AG08395 (cell line): ENCODE measurements around the gene ZNF786.
"Not testable (repeated sequence)": the region's sequence is repeated elsewhere in the genome, so short reads cannot be mapped to it uniquely, and the experiment has no call there.

Experiments
- DNase-seq: peaks from one replicate; pipeline ENCODE4 v3.0.0; 2012; ENCODE audit warnings: mixed read lengths, low spot score

ZNF786 gene

GRCh38 chr7:149090397-149091195 lies at the start of gene ZNF786:
ZNF786 (minus strand) TSS chr7:149090718; CDS start chr7:149090640, 78 bp downstream.
- DNase-seq = peak; percentile 93

- no peak for DNase-seq
Observed at GRCh38 chr7:149136118-149136517, 45.6 kb upstream of the ZNF786 start.

- no peak for DNase-seq
Observed at GRCh38 chr7:149133028-149133710, 42.7 kb upstream of the ZNF786 start.

- no peak for DNase-seq
Observed at GRCh38 chr7:149130572-149131198, 40.2 kb upstream of the ZNF786 start.

- DNase-seq = peak; percentile 49
Observed at GRCh38 chr7:149126662-149127266, 36.2 kb upstream of the ZNF786 start.

DNA sequence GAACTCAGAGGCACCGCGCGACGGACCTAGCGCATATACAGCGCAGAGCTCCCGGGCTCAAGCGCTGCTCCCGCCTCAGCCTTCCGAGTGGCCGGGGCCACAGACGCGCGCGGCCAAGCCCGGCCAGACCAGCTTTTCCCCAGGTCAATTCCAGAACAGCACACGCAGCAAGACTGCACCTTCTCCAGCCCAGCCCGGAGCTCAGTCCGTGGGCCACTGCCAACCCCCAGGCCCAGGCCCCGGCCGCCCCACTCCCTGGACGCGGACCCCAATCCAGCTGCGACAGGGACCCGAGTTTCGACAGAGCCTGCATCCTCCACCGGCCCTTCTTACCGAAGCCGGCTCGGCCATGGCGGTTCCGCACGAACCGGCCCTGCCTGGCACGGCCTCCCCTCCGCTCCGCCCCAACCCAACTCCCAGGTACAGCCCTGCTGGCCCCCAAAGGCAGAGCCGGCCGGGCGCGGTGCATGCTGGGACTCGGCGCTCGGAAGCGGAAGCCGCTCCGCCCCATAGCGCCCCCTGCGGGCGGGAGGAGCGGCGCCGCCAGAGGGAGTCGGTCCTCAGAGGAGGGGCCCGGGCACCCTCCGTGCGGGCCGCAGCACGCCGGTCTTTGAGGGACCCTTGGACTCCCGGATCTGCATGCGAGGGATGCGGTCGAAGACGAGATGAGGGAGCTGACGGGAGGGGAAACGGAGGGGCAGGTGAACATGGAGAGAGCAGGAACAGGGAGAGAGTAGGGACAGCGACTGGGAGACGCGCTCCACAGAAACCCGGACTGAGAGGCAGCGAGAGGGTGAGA lies 35.5 kb upstream of the ZNF786 start, which contains the start of gene ZNF425:
Gene ZNF425, minus strand, starts transcription at position 462 of the 799 bp plus-strand sequence. Its CDS starts 111 bp downstream, at position 351.
- peak; percentile 96 for DNase-seq

GRCh38 chr7:149125189-149125862 lies 34.8 kb upstream of the ZNF786 start:
- DNase-seq = no peak

DNA sequence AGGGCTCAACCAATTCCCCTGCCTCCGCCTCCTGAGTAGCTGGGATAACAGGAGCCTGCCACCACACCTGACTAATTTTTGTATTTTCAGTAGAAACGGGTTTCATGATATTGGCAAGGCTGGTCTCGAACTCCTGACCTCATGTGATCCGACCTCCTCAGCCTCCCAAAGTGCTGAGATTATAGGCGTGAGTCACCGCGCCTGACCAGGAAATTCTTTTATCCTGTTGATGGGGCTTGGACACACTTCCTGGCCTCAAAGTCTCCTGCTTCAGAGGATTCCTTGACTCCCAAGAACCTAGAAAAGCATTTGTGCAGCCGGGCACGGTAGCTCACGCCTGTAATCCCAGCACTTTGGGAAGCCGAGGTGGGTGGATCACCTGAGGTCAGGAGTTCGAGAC lies 19.5 kb upstream of the ZNF786 start:
- no peak for DNase-seq

GRCh38 chr7:149104749-149105148 lies 14.2 kb upstream of the ZNF786 start:
- DNase-seq = no peak

DNA sequence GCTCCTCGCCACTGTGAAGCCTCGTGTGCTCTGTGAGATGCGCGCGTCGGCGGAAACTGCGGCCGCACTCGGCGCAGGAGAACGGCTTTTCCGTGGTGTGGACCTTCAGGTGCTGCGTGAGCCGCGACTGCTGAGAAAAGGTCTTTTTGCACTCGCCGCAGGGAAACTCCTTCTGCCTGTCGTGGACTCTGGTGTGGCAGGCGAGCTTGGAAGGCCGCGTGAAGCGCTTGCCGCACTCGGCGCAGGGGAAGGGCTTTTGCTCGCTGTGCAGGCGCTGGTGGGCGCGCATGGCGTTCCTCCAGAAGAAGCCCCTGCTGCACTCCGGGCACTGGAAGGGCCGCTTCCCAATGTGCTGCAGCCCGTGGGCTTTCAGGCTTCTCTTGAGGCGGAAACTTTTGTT lies 13.7 kb upstream of the ZNF786 start:
- no peak for DNase-seq

DNA sequence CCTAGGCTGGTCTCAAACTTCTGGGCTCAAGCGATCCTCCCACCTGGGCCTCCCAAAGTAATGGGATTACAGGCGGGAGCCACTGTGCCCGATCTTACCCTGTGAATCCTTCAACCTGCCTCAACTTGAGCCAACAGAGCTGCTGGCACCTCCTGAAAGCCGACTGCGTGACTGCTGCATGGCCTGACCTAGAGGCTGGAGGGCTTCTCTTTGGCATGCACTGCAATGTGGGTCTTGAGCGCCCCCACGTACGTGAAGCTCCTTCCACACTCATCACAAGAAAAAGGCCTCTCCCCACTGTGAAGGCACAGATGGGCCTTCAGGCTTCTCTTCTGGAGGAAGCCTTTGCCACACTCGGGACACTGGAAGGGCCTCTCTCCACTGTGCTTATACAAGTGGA lies 12.9 kb upstream of the ZNF786 start:
- no peak for DNase-seq

GRCh38 chr7:149102666-149103065 lies 12.1 kb upstream of the ZNF786 start:
- no peak for DNase-seq

DNA sequence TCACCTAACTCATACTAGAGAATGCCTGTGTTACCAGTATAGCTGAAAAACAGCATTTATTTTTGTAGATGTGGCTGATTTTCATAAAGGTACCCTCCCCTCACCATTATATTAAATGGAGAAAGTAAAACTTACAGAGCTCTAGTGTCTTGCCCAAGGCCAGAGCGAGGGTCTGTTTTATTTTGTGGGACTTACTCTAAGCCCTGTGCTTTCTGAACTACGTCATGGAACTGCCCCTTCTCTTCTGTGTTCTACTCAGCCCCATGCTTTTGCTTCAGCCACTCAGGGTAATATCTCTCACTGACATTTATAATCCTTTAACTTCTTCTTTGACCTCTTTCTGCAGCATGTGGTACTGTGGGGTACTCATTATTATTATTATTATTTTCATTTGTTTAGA lies 10.3 kb upstream of the ZNF786 start:
- no peak for DNase-seq

- DNase-seq = no peak
Observed at GRCh38 chr7:149099058-149099457, 8.5 kb upstream of the ZNF786 start.

GRCh38 chr7:149097088-149097487 lies 6.6 kb upstream of the ZNF786 start:
- DNase-seq = no peak

- no peak for DNase-seq
Observed at GRCh38 chr7:149093228-149093627, 2.7 kb upstream of the ZNF786 start.

DNA sequence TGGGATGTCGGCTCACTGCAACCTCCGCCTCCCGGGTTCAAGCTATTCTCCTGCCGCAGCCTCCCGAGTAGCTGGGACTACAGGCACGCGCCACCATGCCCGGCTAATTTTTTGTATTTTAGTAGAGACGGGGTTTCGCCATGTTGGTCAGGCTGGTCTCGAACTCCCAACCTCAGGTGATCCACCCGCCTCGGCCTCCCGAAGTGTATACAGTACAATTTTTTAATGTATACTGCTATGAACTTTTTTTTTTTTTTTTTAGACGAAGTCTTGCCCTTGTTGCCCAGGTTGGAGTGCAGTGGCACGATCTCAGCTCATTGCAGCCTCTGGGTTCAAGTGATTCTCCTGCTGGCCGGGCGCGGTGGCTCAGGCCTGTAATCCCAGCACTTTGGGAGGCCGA lies 1.7 kb upstream of the ZNF786 start:
- not testable (repeated sequence) for DNase-seq

- no peak for DNase-seq
Observed at GRCh38 chr7:149087376-149087775, 3.1 kb downstream of the ZNF786 start.

DNA sequence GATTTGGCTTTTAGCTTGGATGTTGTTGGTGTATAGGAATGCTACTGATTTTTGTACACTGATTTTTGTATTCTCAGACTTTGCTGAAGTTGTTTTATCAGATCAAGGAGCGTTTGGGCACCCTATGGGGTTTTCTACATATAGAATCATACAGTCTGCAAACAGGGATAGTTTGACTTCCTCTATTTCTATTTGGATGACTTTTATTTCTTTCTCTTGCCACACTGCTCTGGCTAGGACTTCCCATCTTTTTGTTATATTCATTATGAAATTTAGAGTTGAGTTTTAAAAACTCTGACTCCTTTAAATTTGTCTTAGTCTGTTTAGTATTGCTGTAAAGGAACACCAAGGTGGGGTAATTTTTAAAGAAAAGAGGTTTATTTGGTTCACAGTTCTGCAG lies 4.7 kb downstream of the ZNF786 start:
- no peak for DNase-seq

GRCh38 chr7:149084407-149084806 lies 6.1 kb downstream of the ZNF786 start:
- no peak for DNase-seq

- no peak for DNase-seq
Observed at GRCh38 chr7:149081914-149082313, 8.6 kb downstream of the ZNF786 start.
